Measurements from ENCODE around the gene FAM184B.

DNA sequence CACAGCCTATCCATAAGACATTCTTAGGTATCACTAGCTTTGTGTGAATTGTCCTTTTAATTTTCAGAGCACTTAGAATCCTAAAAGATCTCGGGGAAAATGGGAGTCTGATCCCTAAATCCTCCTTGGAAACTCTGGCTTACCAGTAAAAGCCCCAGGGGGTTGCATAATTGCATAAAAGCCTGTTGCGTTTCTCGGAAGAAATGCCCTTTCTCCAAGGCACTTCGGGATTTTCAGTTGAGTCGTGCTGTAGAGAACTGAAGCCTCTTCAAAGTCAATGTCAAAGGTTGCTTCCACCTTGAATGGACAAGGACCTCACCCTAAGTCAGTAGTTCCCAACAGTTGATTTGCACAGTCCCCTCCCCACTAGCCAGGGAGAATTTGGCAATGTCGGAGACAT is 20.8 kb downstream of the FAM184B start:
- TF ChIP-seq, protein P1, sequence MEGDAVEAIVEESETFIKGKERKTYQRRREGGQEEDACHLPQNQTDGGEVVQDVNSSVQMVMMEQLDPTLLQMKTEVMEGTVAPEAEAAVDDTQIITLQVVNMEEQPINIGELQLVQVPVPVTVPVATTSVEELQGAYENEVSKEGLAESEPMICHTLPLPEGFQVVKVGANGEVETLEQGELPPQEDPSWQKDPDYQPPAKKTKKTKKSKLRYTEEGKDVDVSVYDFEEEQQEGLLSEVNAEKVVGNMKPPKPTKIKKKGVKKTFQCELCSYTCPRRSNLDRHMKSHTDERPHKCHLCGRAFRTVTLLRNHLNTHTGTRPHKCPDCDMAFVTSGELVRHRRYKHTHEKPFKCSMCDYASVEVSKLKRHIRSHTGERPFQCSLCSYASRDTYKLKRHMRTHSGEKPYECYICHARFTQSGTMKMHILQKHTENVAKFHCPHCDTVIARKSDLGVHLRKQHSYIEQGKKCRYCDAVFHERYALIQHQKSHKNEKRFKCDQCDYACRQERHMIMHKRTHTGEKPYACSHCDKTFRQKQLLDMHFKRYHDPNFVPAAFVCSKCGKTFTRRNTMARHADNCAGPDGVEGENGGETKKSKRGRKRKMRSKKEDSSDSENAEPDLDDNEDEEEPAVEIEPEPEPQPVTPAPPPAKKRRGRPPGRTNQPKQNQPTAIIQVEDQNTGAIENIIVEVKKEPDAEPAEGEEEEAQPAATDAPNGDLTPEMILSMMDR (IDR thresholded peaks at IDR 0.05; ENCODE audit: low read length) = no peak
- no peak for TF ChIP-seq EZH2 (IDR thresholded peaks at IDR 0.05; ENCODE audit: borderline replicate concordance, low read length)
